Common myeloid progenitor, CD34-positive (primary cell): ENCODE data around the gene ARL3.
"Not testable (repeated sequence)": the region's sequence is repeated elsewhere in the genome, so short reads cannot be mapped to it uniquely, and the experiment has no call there.

Source experiments
- CTCF ChIA-PET: fragments of 350-600 bp; sonication (Branson Sonifier 250); formaldehyde crosslinking; loops from one replicate; lab custom pipeline; 2021; ENCODE audit warnings: antibody characterized with exemption; lab: Charles Lee
- POLR2A ChIA-PET: fragments of 350-600 bp; sonication (Branson Sonifier 250); formaldehyde crosslinking; loops from one replicate; lab custom pipeline; 2021; ENCODE audit warnings: antibody characterized with exemption; lab: Charles Lee
- DNase-seq, 3 donors: peaks; one replicate each; pipeline versions ENCODE4 v3.0.0 to v3.0.0-alpha.2; 2013
- H3K27ac ChIP-seq, 2 experiments: 1 replicate in 1 of 2; 2 replicates in 1 of 2; pipeline ENCODE4 v1.7.0; 2013; ENCODE audit warnings: inconsistent platforms in 2 of 2, low read length in 2 of 2, mild to moderate bottlenecking in 2 of 2, low read depth in 1 of 2, moderate library complexity in 1 of 2; ENCODE audit not compliant: severe bottlenecking in 2 of 2, insufficient read depth in 1 of 2, poor library complexity in 1 of 2
- H3K27me3 ChIP-seq, 5 experiments: replicated peaks in 2 of 5; 1 replicate in 3 of 5; 2 replicates in 2 of 5; pipeline versions ENCODE4 v1.6.1 to v1.7.0; 2013; ENCODE audit warnings: low read length in 4 of 5, mild to moderate bottlenecking in 2 of 5, moderate library complexity in 2 of 5, inconsistent platforms in 1 of 5; ENCODE audit not compliant: insufficient read depth in 5 of 5, control insufficient read depth in 4 of 5
- H3K36me3 ChIP-seq, 4 experiments: 1 replicate in 2 of 4; 2 replicates in 2 of 4; pipeline versions ENCODE4 v1.6.1 to v1.7.0; 2013; ENCODE audit warnings: low read length in 3 of 4, control low read depth in 1 of 4, mild to moderate bottlenecking in 1 of 4; ENCODE audit not compliant: control insufficient read depth in 4 of 4, insufficient read depth in 4 of 4
- H3K4me1 ChIP-seq, 4 experiments: 1 replicate in 3 of 4; 2 replicates in 1 of 4; pipeline versions ENCODE4 v1.6.1 to v1.7.1; 2013; ENCODE audit warnings: low read length in 3 of 4, mild to moderate bottlenecking in 3 of 4, control low read depth in 1 of 4, inconsistent platforms in 1 of 4, moderate library complexity in 1 of 4; ENCODE audit not compliant: control insufficient read depth in 4 of 4, insufficient read depth in 4 of 4; ENCODE audit errors: control extremely low read depth in 1 of 4
- H3K4me3 ChIP-seq, 7 experiments: 1 replicate in 4 of 7; 2 replicates in 3 of 7; pipeline versions ENCODE4 v1.5.1 to v1.7.0; 2013; ENCODE audit warnings: mild to moderate bottlenecking in 7 of 7, low read length in 6 of 7, moderate library complexity in 6 of 7, inconsistent platforms in 2 of 7, low read depth in 2 of 7, control low read depth in 1 of 7; ENCODE audit not compliant: insufficient read depth in 4 of 7, control insufficient read depth in 1 of 7; ENCODE audit errors: extremely low read depth in 1 of 7
- H3K9me3 ChIP-seq, 5 experiments: 1 replicate in 4 of 5; 2 replicates in 1 of 5; pipeline versions ENCODE4 v1.6.1 to v1.7.1; 2013; ENCODE audit warnings: low read length in 4 of 5, mild to moderate bottlenecking in 2 of 5, inconsistent platforms in 1 of 5, low read depth in 1 of 5, moderate library complexity in 1 of 5; ENCODE audit not compliant: control insufficient read depth in 4 of 5, insufficient read depth in 2 of 5; ENCODE audit errors: control extremely low read depth in 1 of 5
- WGBS: methylation state at CpG from one replicate; pipeline ENCODE4 v1.1.5; 2013; ENCODE audit not compliant: insufficient coverage; 5-methylcytosine and 5-hydroxymethylcytosine counted together

Gene ARL3

DNA sequence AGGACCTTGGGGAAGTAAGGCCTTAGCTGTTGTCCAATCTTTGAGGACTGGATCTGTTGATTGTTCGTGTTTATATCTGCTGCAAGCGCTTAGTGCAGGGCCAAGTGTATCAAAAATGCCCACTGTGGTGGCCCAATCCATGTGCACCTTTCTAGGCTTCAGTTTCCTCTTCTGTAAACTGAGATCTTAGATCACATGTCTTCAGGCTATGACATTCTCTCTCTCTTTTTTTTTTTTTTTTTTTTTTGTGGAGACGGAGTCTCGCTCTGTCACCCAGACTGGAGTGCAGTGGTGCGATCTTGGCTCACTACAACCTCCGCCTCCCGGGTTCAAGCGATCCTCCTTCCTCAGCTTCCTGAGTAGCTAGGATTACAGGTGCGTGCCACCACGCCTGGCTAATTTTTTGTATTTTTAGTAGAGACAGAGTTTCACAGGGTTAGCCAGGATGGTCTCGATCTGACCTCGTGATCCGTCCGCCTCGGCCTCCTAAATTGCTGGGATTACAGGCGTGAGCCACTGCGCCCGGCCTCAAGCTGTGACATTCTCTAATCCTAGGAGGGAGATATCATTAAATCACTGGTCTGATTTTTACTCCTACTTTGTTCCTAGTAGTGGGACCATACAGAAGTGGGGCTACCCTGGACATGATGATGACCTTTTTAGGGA is 2.8 kb upstream of the ARL3 start:
- CTCF ChIA-PET, result interaction anchor here (5.2 kb wide), 1 partner anchor 10 kb away, joined by 34 read pairs; no protein-coding TSS in a partner anchor
- H3K27ac ChIP-seq, POLR2A ChIA-PET, H3K27me3 ChIP-seq, H3K4me3 ChIP-seq, H3K9me3 ChIP-seq, DNase-seq: not testable (repeated sequence)
- Histone ChIP-seq H3K4me1 (peaks cover 8 to 49% (median 30%) of the 10 kb centered on the region in 4 experiments), H3K36me3 (peaks cover 0 to 16% (median 3%) of the 10 kb centered on the region in 4 experiments)
- WGBS, result 98% methylated on average over 13 of the region's 18 CpGs

DNA sequence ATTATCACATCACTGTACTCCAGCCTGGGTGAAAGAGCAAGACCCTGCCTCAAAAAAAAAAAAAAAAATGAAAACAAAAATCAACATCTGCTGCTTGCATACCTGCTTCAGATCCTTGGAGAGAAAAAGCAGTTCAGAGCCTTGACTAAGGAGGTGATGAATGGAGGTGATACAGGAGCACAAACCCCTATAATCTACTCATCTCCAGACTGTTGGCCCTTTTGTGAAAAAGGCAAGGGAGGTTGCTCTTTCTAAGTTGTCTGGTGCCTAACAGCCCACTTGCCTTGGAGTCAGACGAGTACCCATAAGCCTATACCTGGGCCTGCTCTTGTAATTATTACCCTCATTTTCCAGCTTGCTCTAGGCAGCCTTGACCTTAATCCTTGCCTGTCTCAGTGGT is 1.7 kb upstream of the ARL3 start:
- H3K9me3 ChIP-seq, result no peaks in the 10 kb centered on the region
- H3K27ac ChIP-seq, result no peak overlapping the region
- ChIA-PET CTCF (interaction anchor here (5.2 to 10.0 kb wide), 2 partner anchors 11 to 39 kb away, joined by 34 to 86 read pairs; no protein-coding TSS in a partner anchor), POLR2A (no interaction called here)
- WGBS, result 100% methylated on average over 1 of the region's 1 CpG
- DNase-seq, result no peak
- peak overlapping the region in 1 of 7 experiments; percentile 3 for H3K4me3 ChIP-seq
- H3K4me1 ChIP-seq, result peaks cover 8 to 51% (median 30%) of the 10 kb centered on the region in 4 experiments
- H3K36me3 ChIP-seq, result peaks cover 0 to 13% (median 2%) of the 10 kb centered on the region in 4 experiments
- no peaks in the 10 kb centered on the region for H3K27me3 ChIP-seq

DNA sequence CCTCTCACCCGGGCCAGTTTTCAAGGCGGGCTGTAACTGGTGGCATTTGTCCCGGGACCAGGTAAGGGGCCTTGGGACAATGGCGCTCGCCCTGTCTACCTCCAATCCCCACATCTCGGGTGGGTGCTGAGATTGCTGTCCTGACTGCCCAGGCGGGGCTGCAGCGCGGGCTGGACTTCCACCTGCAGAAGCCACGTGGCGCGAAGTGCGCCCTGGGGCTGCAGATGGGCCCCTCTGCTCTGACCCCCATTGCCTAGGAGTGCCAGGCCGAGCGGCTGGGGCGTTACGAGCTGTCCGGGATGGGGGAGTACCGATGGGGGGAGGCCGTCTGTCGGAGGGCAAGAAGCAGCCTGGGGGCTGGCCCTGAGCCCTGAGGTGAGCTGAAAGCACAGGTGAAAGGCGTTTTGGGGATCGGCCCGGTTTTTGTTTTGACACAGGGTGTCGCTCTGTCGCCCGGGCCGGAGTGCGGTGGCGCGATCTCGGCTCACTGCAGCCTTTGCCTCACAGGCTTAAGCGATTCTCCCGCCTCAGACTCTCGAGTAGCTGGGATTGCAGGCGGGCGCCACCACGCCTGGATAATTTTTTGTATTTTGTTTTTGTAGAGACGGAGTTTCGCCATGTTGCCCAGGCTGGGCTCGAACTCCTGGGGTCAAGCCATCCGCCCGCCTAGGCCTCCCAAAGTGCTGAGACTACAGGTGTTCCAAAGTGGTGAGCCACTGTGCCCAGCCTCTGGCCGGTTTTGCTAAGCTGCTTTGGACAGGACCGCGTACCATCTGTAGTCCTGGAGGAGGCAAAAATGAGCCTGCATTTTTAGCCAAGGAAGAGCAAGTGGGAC is 641 bp upstream of the ARL3 start, which contains the start of gene SFXN2:
SFXN2 (plus strand) TSS at position 16 of the 835 bp plus-strand sequence. CDS start 12,001 bp downstream, outside the sequence.
- ChIA-PET POLR2A (interaction anchor here (2.0 kb wide), 1 partner anchor 29 kb away, joined by 5 read pairs; the partner anchor contains the start of gene WBP1L), CTCF (interaction anchor here (1.2 to 10.0 kb wide), 3 partner anchors 12 to 38 kb away, joined by 3 to 86 read pairs (median 34); no protein-coding TSS in a partner anchor)
- H3K27me3 ChIP-seq, result no peaks in the 10 kb centered on the region
- peak in 2 of 3 donors; percentile 23 to 34 for DNase-seq
- peak within 1 kb of the TSS; percentile 84 to 100 (median 96) for H3K4me3 ChIP-seq
- H3K9me3 ChIP-seq, result no peaks in the 10 kb centered on the region
- peaks cover 8 to 55% (median 30%) of the 10 kb centered on the region in 4 experiments for H3K4me1 ChIP-seq
- 6% methylated on average over 44 of the region's 46 CpGs for WGBS
- H3K36me3 ChIP-seq, result peaks cover 0 to 8% (median 2%) of the 10 kb centered on the region in 4 experiments
- peak within 1 kb of the TSS; percentile 90 to 97 for H3K27ac ChIP-seq

DNA sequence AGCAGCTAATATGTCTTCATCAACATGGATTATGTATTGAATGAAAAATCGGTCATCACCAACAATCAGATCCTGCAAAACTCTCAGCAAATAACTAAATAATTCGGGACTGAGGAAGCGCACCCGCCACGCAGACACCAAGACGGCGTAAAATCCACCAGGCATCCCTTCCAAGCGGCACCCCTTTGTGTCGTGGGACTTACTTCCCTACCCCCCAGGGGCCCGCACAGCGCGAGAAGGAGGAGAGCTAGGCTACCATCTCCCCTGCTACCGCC is 721 bp downstream of the ARL3 start:
- Histone ChIP-seq H3K36me3 (peaks cover 0 to 8% (median 2%) of the 10 kb centered on the region in 4 experiments), H3K4me1 (peaks cover 8 to 52% (median 26%) of the 10 kb centered on the region in 4 experiments), H3K4me3 (peak overlapping the region; percentile 84 to 100 (median 96)), H3K27ac (peak overlapping the region; percentile 90 to 97), H3K27me3 (no peaks in the 10 kb centered on the region), H3K9me3 (no peaks in the 10 kb centered on the region)
- CTCF ChIA-PET, result interaction anchor here (1.2 to 10.0 kb wide), 9 partner anchors 9 to 69 kb away, joined by 3 to 86 read pairs (median 5); partner anchors contain the start of gene TRIM8
- DNase-seq, result no peak
- 0% methylated on average over 5 of the region's 13 CpGs for WGBS
- POLR2A ChIA-PET, result interaction anchor here (2.0 kb wide), 1 partner anchor 30 kb away, joined by 5 read pairs; the partner anchor contains the start of gene WBP1L

DNA sequence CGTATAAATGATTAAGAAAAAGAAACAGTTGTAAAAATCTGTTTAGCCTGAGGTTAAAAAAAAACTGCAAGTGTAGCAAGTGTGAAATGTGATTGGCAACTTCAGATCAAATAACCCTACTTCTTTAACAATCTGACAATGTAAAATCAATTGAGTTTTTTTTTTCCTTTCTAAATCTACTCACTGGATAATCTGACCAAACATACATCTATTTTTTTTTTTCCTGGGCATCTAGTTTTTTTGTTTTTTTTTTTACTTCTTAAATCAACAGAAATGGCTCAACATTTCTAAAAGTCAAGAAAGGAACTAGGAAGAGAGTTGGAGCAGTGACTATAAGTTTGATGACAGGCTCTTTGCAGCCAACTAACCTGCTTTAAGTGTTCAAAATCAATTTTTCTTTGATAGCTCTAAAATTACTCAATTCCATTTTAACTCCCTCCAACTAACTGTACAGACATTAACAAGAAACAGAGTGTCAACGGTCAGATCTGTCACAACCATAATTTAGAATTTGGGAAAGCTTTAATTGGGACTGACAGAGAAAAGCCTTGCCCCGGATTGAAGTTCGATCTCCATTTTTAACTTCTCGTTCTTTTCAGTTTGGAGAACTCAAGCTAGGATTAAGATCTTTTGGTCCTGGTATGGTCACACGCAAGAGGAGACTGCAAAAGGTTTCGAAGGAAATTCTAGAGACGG is 1.2 kb downstream of the ARL3 start:
- POLR2A ChIA-PET, result interaction anchor here (2.0 kb wide), 1 partner anchor 31 kb away, joined by 5 read pairs; the partner anchor contains the start of gene WBP1L
- 20% methylated on average over 5 of the region's 8 CpGs for WGBS
- peaks cover 8 to 47% (median 21%) of the 10 kb centered on the region in 4 experiments for H3K4me1 ChIP-seq
- H3K9me3 ChIP-seq, result no peaks in the 10 kb centered on the region
- DNase-seq, result no peak
- H3K4me3 ChIP-seq, result peak overlapping the region; percentile 84 to 100 (median 96)
- CTCF ChIA-PET, result interaction anchor here (1.2 to 10.0 kb wide), 11 partner anchors 10 to 532 kb away, joined by 3 to 86 read pairs (median 4); partner anchors contain the start of gene TRIM8
- peak overlapping the region; percentile 90 to 97 for H3K27ac ChIP-seq
- H3K27me3 ChIP-seq, result no peaks in the 10 kb centered on the region
- peaks cover 0 to 4% (median 2%) of the 10 kb centered on the region in 4 experiments for H3K36me3 ChIP-seq

DNA sequence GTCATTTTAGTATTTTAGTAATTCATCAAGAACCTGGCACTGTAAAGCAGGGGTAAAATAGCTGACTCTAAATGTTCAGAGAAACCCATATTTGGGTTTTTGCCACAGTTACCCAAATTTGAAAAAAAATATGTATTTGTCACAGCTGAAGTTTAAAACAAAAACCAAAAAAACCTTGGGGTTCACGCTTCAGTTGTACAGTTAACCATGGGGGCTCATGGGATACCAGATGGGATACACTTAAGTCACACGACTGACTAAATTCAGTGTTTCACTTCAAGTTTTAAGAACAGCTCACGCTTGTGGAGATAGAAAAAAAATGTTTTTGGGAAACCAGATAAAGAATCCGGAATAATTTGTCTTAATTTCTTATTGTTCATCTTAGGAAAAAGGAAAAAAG is 2.1 kb downstream of the ARL3 start:
- no peaks in the 10 kb centered on the region for H3K27me3 ChIP-seq
- WGBS, result 97% methylated on average over 3 of the region's 4 CpGs
- CTCF ChIA-PET, result interaction anchor here (1.1 to 10.0 kb wide), 7 partner anchors 23 to 533 kb away, joined by 3 to 86 read pairs (median 4); partner anchors contain the start of gene TRIM8
- POLR2A ChIA-PET, result no interaction called here
- peaks cover 8 to 38% (median 19%) of the 10 kb centered on the region in 4 experiments for H3K4me1 ChIP-seq
- H3K4me3 ChIP-seq, result no peak overlapping the region
- DNase-seq, result no peak
- peak overlapping the region in 1 of 2 experiments; percentile 44 for H3K27ac ChIP-seq
- H3K36me3 ChIP-seq, result peaks cover 0 to 4% (median 0%) of the 10 kb centered on the region in 4 experiments
- no peaks in the 10 kb centered on the region for H3K9me3 ChIP-seq
